Hematopoietic multipotent progenitor cell treated with erythropoietin and hydrocortisone succinate and interleukin-3 and kit ligand, for 17 days (in vitro differentiated cells): ENCODE measurements around the gene ZC3H13.
A peak's percentile ranks its signal among the peaks of the same experiment; 100 is the strongest.

Source experiments
- DNase-seq: peaks from one replicate; pipeline ENCODE4 v3.0.0-alpha.2; 2015; ENCODE audit warnings: low spot score

ZC3H13 gene

DNA sequence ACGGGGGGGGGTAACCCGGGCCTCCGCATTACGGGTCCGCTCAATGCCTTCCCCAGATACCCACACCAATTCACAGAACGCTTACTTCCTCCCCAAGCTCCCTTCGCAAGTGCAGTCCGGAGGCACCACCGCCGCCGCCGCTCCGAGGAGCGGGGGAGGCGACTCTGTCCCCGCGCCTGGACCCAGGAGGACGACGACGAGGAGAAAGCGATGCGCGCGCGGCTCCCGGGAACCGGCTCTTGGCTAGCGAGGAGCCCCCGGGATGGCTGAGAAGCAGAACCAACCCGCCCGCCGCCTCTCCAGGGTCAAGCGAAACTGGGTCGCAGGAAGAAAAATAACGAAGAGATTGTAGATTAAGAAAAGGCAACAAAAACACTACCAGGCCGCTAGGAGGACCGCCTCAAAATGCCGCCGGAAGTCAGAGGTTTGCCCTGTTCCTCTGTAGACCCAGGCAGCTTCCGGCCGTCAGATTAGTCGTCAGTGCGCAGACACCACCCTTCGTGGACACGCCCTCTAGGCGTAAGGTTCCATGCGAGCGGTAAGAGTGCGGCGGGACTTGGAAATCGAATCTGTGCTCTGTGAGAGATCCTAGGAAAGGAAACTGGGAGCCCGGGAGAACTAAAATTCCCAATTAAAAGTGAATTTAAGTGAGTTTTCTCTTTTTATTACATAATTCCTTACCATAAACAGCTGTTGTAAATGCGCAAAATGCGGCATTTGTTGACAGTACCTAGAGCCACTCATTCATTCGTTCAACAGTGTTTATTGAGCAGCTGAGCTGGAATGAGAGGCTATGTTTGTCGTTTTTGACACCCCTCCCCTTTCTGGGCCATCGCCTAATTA lies at the start of gene ZC3H13:
ZC3H13 (minus strand) TSS at position 428 of the 843 bp plus-strand sequence. CDS start 7,239 bp downstream, outside the sequence.
- peak; percentile 92 for DNase-seq

DNA sequence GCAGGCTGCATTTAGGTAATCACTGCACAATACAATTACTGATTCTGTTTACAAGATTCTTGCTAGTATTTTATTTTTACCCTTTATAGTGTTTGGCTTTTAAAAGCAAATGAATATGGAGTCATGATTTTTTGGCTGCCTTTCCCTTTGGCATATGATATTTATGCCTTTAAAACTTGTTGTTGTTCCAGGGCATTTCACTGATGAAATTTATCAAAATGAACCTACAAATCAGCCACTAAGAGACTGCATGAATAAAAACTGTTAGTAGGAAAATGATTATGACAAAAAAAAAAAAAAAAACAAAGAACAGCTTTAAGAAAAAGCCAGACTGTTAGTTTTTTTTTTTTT lies 49.7 kb upstream of the ZC3H13 start:
- DNase-seq, result no peak

GRCh38 chr13:46101484-46102254 lies 49.1 kb upstream of the ZC3H13 start:
- DNase-seq, result no peak

- DNase-seq, result no peak
These were observed 48.5 kb upstream of the ZC3H13 start for GRCh38 chr13:46101002-46101401.

GRCh38 chr13:46100191-46100815 lies 47.8 kb upstream of the ZC3H13 start:
- DNase-seq, result no peak

- DNase-seq, result no peak
These were observed 45.1 kb upstream of the ZC3H13 start for GRCh38 chr13:46097663-46098062.

- DNase-seq, result no peak
These were observed 44.5 kb upstream of the ZC3H13 start for GRCh38 chr13:46097015-46097414.

GRCh38 chr13:46094478-46094877 lies 41.9 kb upstream of the ZC3H13 start:
- DNase-seq, result no peak

- DNase-seq, result no peak
These were observed 36.4 kb upstream of the ZC3H13 start for GRCh38 chr13:46088821-46089562.

DNA sequence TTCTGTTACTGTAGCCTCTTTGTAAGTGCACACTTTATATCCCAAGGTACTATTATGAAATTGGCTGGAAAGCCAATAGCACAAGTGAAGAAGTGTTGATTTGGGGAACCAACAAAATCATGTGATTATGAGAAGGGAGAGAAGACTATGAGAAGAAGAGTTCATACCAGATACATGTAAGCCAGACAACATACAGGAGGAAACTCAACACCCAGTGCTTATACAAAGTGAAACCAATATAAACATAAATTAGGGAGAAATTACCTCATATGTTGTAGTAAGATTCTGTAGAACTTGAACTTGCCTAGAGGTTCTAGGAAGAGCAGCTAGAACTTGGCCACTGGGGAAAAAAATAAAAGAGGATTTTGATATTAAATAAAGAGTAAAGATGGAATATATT lies 34.9 kb upstream of the ZC3H13 start:
- no peak for DNase-seq

GRCh38 chr13:46086985-46087384 lies 34.4 kb upstream of the ZC3H13 start:
- DNase-seq, result no peak

- no peak for DNase-seq
These were observed 33.9 kb upstream of the ZC3H13 start for GRCh38 chr13:46086421-46086922.

- no peak for DNase-seq
These were observed 33.2 kb upstream of the ZC3H13 start for GRCh38 chr13:46085737-46086136.

DNA sequence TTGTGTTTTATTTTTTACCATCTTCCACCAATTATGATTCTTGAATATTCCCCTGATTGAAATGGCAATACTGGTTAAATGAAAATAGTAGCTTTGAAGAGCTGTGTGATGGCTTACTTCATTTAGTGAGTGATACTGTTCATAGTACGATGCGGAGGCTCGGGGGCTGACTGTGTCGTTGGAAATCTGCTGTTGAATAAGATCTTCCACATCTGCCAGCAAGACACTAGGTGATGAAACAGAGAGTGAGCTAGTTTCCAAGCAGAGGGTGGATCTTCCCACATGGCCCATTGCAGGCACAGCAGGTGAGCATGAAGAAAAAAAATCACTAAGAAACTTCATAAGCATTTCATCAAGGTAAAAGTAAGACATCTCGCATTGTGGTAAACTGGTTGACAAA lies 29.8 kb upstream of the ZC3H13 start:
- DNase-seq, result no peak

- no peak for DNase-seq
These were observed 27.2 kb upstream of the ZC3H13 start for GRCh38 chr13:46079770-46080169.

GRCh38 chr13:46077265-46077664 lies 24.7 kb upstream of the ZC3H13 start:
- DNase-seq, result no peak

DNA sequence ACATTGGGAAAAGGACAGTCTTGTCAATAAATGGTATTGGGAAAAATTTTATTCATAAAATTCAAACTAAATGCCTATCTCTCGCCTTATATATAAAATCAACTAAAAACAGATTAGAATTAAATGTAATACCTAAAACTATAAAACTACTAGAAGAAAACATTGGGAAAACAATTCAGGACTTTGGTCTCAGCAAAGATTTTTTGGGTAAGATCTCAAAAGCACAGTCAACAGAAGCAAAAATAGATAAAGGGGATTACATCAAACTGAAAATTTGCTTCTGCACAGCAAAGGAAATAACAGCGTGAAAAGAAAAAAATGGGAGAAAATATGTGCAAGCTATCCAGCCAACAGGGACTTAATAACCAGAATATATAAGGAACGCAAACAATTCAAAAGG lies 24.3 kb upstream of the ZC3H13 start:
- no peak for DNase-seq

DNA sequence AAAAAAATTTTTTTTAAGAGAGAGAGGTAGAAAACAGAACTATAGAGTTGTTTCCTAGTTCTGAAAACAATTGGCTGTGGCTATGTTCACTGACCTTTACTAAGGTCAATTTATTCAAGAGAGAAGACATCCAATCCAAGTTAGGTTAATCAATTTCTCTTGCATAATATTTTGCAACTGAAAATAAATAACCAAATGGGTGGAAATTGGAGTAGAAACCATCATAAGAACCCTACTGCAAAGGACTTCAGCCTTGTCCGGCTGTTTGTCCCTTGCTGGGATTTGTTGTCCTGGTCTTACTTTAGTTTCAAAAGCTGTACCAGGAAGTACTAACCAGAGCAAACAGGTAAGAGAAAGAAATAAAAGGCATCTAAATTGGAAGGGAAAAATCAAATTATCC lies 23.3 kb upstream of the ZC3H13 start:
- no peak for DNase-seq

DNA sequence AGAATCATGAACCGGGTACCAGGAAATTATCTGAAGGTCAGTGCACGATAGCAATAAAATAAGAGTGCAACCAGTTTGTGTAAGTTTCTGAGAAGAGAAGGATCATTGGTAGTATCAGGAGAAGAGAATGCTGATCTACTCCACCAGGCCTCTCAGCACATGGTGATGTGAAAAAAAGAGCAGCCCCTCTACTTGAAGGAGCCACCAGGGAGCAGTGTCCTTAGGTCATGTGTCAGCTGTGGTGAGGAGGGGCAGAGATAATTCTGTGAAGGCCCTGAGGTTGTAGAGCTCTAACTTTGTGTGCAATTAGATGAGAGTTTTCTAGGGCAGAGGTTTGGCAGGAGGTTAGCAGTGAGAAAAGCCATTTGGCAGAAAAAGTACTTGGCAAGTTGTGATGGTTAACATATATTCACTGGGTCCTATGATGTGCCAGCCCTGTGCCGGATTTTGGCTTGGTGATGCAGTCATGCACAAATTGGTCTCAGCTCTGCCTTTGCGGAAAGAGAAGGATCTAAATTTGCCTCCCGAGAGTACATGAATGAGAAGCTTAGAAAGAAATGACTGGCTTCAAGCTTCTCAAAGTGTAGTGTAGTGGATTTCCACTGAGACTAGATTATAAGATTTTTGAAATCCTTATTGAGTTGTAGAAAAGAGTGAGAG lies 19.2 kb upstream of the ZC3H13 start:
- no peak for DNase-seq

GRCh38 chr13:46063292-46063691 lies 10.7 kb upstream of the ZC3H13 start:
- DNase-seq, result no peak

DNA sequence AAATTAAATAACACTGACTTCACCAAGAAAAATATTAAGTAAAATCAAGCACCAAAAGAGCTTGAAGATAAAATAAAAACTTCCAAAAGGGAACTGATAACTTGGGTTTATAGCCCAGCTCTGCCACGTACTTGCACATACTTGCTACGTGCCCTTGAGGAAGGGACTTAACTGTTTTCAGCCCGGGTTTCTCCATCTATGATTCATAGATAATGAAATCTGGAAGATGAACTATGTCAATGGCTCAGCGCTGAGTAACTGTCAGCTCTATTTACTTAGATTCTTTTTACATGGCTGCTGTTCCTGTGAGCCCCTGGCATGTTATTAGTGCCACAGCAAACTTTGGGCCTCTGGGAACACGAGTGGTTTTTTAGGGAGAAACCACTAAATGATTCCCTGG lies 9.6 kb upstream of the ZC3H13 start:
- DNase-seq, result no peak

- DNase-seq, result no peak
These were observed 6.9 kb upstream of the ZC3H13 start for GRCh38 chr13:46059405-46059804.
